Endothelial cell of umbilical vein (primary cell): ENCODE data around the gene NCOA6. TPM values are rescaled to one million over a fixed set of nuclear protein-coding genes. Genes with fewer than 3 reads are reported as not detected.
A peak's percentile ranks its signal among the peaks of the same experiment; 100 is the strongest.

ENCODE experiments used
- BruUV-seq: library from RNA; stranded (reverse); fragments of 400-500 nt; replicated peaks from 2 replicates; lab custom pipeline; 2021; lab: Mats Ljungman, UMichigan
- CTCF ChIA-PET: fragments of 300-600, 350-600 bp; sonication (Branson Sonifier 250); formaldehyde crosslinking; loops from one replicate; lab custom pipeline; 2021; ENCODE audit warnings: antibody characterized with exemption, inconsistent platforms; lab: Charles Lee
- POLR2A ChIA-PET: fragments of 300-600, 350-600 bp; sonication (Branson Sonifier 250); formaldehyde crosslinking; loops from one replicate; lab custom pipeline; 2021; ENCODE audit warnings: antibody characterized with exemption, inconsistent platforms; lab: Charles Lee
- DNase-seq: peaks from one replicate; pipeline ENCODE4 v3.0.0-alpha.2; 2011; ENCODE audit warnings: low read depth, low spot score
- FAIRE-seq: peaks from 2 replicates; lab custom pipeline; 2011; peaks lifted over from hg19 to GRCh38; lab: Jason Lieb, UNC
- H2AFZ ChIP-seq: 2 replicates; pipeline ENCODE4 v1.6.0; 2012; ENCODE audit warnings: low read depth, low read length, control low read depth, inconsistent platforms
- H3K27ac ChIP-seq: 2 replicates; pipeline ENCODE4 v1.5.1; 2011; ENCODE audit warnings: low read depth, mild to moderate bottlenecking, control low read depth, low read length, moderate library complexity; ENCODE audit not compliant: insufficient read depth
- H3K27me3 ChIP-seq, 2 experiments: 2 replicates each; pipeline versions ENCODE4 v1.6.0 to v1.6.1; 2011; ENCODE audit warnings: low read length in 2 of 2, mixed read lengths in 1 of 2; ENCODE audit not compliant: control insufficient read depth in 2 of 2, insufficient read depth in 2 of 2
- H3K36me3 ChIP-seq, 2 experiments: 2 replicates in 1 of 2; 3 replicates in 1 of 2; pipeline ENCODE4 v1.5.1; 2011; ENCODE audit warnings: low read length in 2 of 2, mild to moderate bottlenecking in 1 of 2, moderate library complexity in 1 of 2; ENCODE audit not compliant: control insufficient read depth in 2 of 2, insufficient read depth in 2 of 2; ENCODE audit errors: extremely low read depth in 1 of 2
- H3K4me1 ChIP-seq: 3 replicates; pipeline ENCODE4 v1.5.1; 2011; ENCODE audit warnings: mild to moderate bottlenecking, low read length; ENCODE audit not compliant: control insufficient read depth, insufficient read depth; ENCODE audit errors: extremely low read depth
- H3K4me2 ChIP-seq: 2 replicates; pipeline ENCODE4 v1.6.1; 2011; ENCODE audit warnings: low read length, control low read depth, mixed read lengths; ENCODE audit not compliant: insufficient read depth
- H3K4me3 ChIP-seq, 3 experiments: fragments of 200-600 bp in 1 of 3; sonication (generic), shearing (Covaris generic) in 1 of 3; replicated peaks in 1 of 3; 2 replicates each; pipeline ENCODE4 v1.5.1; 2011 to 2016; ENCODE audit warnings: control low read depth in 3 of 3, low read length in 3 of 3, mild to moderate bottlenecking in 2 of 3, inconsistent platforms in 1 of 3, low read depth in 1 of 3, moderate library complexity in 1 of 3; ENCODE audit not compliant: insufficient read depth in 1 of 3
- H3K79me2 ChIP-seq: 2 replicates; pipeline ENCODE4 v1.6.0; 2012; ENCODE audit warnings: low read length, inconsistent platforms; ENCODE audit not compliant: control insufficient read depth, insufficient read depth
- H3K9ac ChIP-seq: replicated peaks from 2 replicates; pipeline ENCODE3; 2011; ENCODE audit warnings: low read length, control low read depth; ENCODE audit not compliant: insufficient read depth; ENCODE audit errors: extremely low read depth
- H3K9me1 ChIP-seq: replicated peaks from 3 replicates; pipeline ENCODE4 v1.6.0; 2011; ENCODE audit warnings: mild to moderate bottlenecking, low read length; ENCODE audit not compliant: control insufficient read depth, insufficient read depth; ENCODE audit errors: extremely low read depth
- H3K9me3 ChIP-seq: replicated peaks from 2 replicates; pipeline ENCODE4 v1.5.1; 2012; ENCODE audit warnings: low read length, inconsistent platforms; ENCODE audit not compliant: control insufficient read depth, insufficient read depth
- H4K20me1 ChIP-seq: replicated peaks from 2 replicates; pipeline ENCODE3; 2011; ENCODE audit warnings: mild to moderate bottlenecking, low read length; ENCODE audit not compliant: control insufficient read depth, insufficient read depth; ENCODE audit errors: extremely low read depth
- EZH2 ChIP-seq: IDR thresholded peaks from 2 replicates; pipeline ENCODE4 v1.6.1; 2012; ENCODE audit warnings: borderline replicate concordance, low read depth, mild to moderate bottlenecking, moderate library complexity, low read length, inconsistent platforms; ENCODE audit not compliant: severe bottlenecking
- GATA2 ChIP-seq: IDR thresholded peaks from 2 replicates; pipeline ENCODE4 v1.7.0; 2011; ENCODE audit warnings: low read depth, mild to moderate bottlenecking, moderate library complexity, mixed read lengths, low read length; ENCODE audit not compliant: insufficient read length, insufficient read depth
- JUN ChIP-seq: IDR thresholded peaks from 2 replicates; pipeline ENCODE4 v1.6.1; 2011; ENCODE audit warnings: borderline replicate concordance, low read depth; ENCODE audit not compliant: insufficient read length, insufficient read depth
- MYC ChIP-seq: IDR thresholded peaks from one replicate; pipeline ENCODE4 v1.6.1; 2011; ENCODE audit warnings: mild to moderate bottlenecking, low read depth, low read length
- POLR2A ChIP-seq: IDR thresholded peaks from 2 replicates; pipeline ENCODE4 v1.6.1; 2012; ENCODE audit warnings: low read depth, mild to moderate bottlenecking, control low read depth, low read length
- POLR2AphosphoS5 ChIP-seq: IDR thresholded peaks from 2 replicates; pipeline ENCODE4 v1.6.1; 2012; ENCODE audit warnings: low read depth, mild to moderate bottlenecking, control low read depth, low read length, moderate library complexity; ENCODE audit not compliant: insufficient read depth
- dilution Hi-C: fragments of 300-500 bp; cut with MboI; formaldehyde crosslinking; loops from one replicate; pipeline ENCODE4 v1.15.0; 2019; ENCODE audit warnings: low sequenced_read_pairs; ENCODE audit not compliant: extremely low pct_ligation_motif_present
- intact Hi-C: fragments of 100-400 bp; cut with micrococcal nuclease; formaldehyde crosslinking; loops from one replicate; pipeline ENCODE4 v1.10.0; 2022
- polyA plus RNA-seq, 4 experiments: library from polyadenylated mRNA; depleted of rRNA in 3 of 4; stranded (reverse) in 3 of 4; unstranded in 1 of 4; fragments of >200 nt; gene quantifications; 2 replicates each; pipeline versions ENCODE4 v1.2.1 to v1.2.3, GENCODE V29; 2011 to 2012; ENCODE audit warnings: missing spikeins in 1 of 4
- total RNA-seq: library from RNA; stranded (reverse); gene quantifications from 2 replicates; pipeline ENCODE4 v1.2.3, GENCODE V29; 2021
- TF ChIP-seq, protein P1 (sequence below), 2 donors: IDR thresholded peaks; 1 replicate in 1 of 2; 2 replicates in 1 of 2; pipeline ENCODE4 v1.5.1; 2011; ENCODE audit warnings: low read length in 2 of 2, mild to moderate bottlenecking in 2 of 2, moderate library complexity in 2 of 2, control low read depth in 1 of 2, inconsistent platforms in 1 of 2, low read depth in 1 of 2; ENCODE audit not compliant: insufficient read depth in 1 of 2; ENCODE audit errors: extremely low read depth in 1 of 2
- TF ChIP-seq, protein P2 (sequence below): IDR thresholded peaks from 2 replicates; pipeline ENCODE4 v1.6.1; 2011; ENCODE audit not compliant: insufficient read depth, insufficient read length

The NCOA6 gene
- total and polyA plus RNA-seq, 2 donors (not counting 3 experiments of a cell fraction or from before 2014, with no cell fraction given) = 16.9 to 26.7 TPM

DNA sequence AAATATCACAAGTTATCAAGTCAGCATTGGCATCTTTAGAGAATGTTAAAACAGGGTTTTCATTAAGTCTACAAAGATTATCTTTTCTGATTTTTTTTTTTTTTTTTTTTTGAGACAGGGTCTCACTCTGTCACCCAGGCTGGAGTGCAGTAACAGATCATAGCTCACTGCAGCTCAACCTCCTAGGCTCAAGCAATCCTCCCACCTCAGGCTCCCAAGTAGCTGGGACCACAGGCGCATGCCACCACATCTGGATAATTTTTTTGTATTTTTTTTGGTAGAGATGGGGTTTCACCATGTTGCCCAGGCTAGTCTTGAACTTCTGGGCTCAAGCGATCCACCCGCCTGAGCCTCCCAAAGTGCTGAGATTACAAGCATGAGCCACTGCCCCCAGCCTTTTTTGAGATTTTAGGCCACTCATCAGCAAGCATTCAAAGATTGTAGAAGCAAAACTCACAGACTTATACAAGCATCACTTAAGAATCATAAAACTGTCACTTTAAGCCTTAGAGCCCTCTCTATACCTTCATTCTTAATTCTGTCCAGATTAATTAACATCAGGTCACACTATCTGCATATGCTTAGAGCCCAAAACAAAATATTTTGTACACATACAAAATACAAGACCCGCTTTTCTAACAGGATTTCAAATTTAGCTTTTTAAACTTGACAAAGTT lies 32.6 kb downstream of the NCOA6 start:
- no peak for DNase-seq
- intact Hi-C loops (no loop called here), dilution Hi-C loops (no loop called here)
- H3K36me3 ChIP-seq = peaks cover 0 to 3% of the 10 kb centered on the region in 2 experiments
- BruUV-seq = no TSS peak
- peaks cover 3% of the 10 kb centered on the region for H4K20me1 ChIP-seq
- TF ChIP-seq EZH2 = no peak
- no peak for TF ChIP-seq POLR2A
- no peak overlapping the region for H3K9ac ChIP-seq
- H3K4me3 ChIP-seq = no peak overlapping the region
- no peak for FAIRE-seq
- no peaks in the 10 kb centered on the region for H3K9me1 ChIP-seq
- no peaks in the 10 kb centered on the region for H3K27me3 ChIP-seq
- H3K4me2 ChIP-seq = no peak overlapping the region
- no peaks in the 10 kb centered on the region for H3K4me1 ChIP-seq
- H2AFZ ChIP-seq = no peak overlapping the region
- H3K27ac ChIP-seq = no peak overlapping the region
- H3K79me2 ChIP-seq = peaks cover 38% of the 10 kb centered on the region
- ChIA-PET CTCF (interaction anchor here (0.7 to 1.4 kb wide), 2 partner anchors 23 to 480 kb away, joined by 3 to 4 read pairs; no protein-coding TSS in a partner anchor), POLR2A (no interaction called here)
- H3K9me3 ChIP-seq = no peaks in the 10 kb centered on the region

DNA sequence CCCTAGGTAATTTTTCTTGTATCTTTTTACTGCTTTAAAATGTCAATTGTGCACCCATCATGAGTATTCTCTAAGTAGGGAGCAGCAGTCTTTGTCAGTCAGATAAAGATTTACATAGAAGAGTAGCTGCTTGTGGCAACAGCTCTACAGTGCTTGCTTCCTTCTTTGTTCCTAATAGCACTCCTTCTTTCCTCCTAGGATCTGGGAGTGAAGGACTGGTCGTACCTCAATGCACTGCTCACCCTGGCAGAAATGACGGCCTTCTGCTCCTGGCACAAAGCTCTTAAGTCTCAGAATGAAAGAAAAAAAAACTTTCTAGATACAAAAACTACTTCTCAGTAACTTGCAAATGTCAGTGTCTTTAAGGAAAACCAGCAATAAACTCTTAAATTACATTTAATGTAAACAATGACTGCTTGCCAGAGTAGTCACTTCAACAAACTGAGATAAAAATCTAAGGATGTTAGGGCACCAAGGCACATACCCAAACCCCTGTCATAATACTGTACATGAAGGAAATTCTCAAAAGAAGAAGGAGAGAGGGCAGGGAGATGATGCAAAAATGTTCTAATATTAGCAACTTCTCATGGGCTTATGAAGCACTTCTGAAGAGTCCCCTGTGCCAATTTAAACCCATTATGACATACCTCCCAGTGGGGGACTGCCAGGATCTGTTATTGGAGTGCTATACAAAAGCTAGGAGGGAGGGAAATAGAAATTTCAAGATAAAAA lies 34.0 kb downstream of the NCOA6 start:
- no peak for TF ChIP-seq POLR2A
- TF ChIP-seq, protein P1, sequence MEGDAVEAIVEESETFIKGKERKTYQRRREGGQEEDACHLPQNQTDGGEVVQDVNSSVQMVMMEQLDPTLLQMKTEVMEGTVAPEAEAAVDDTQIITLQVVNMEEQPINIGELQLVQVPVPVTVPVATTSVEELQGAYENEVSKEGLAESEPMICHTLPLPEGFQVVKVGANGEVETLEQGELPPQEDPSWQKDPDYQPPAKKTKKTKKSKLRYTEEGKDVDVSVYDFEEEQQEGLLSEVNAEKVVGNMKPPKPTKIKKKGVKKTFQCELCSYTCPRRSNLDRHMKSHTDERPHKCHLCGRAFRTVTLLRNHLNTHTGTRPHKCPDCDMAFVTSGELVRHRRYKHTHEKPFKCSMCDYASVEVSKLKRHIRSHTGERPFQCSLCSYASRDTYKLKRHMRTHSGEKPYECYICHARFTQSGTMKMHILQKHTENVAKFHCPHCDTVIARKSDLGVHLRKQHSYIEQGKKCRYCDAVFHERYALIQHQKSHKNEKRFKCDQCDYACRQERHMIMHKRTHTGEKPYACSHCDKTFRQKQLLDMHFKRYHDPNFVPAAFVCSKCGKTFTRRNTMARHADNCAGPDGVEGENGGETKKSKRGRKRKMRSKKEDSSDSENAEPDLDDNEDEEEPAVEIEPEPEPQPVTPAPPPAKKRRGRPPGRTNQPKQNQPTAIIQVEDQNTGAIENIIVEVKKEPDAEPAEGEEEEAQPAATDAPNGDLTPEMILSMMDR (IDR thresholded peaks at IDR 0.05; ENCODE audit: extremely low read depth in 1 of 2, insufficient read depth in 1 of 2, low read depth in 1 of 2, low read length in 2 of 2) = no peak
- no peak for TF ChIP-seq POLR2AphosphoS5
- no peak for TF ChIP-seq JUN
- TF ChIP-seq MYC = no peak
- TF ChIP-seq, protein P2, sequence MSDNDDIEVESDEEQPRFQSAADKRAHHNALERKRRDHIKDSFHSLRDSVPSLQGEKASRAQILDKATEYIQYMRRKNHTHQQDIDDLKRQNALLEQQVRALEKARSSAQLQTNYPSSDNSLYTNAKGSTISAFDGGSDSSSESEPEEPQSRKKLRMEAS = no peak
- TF ChIP-seq GATA2 = no peak
- DNase-seq (peak; percentile 9), FAIRE-seq (no peak)
- no peaks in the 10 kb centered on the region for H3K9me1 ChIP-seq
- ChIA-PET POLR2A (no interaction called here), CTCF (no interaction called here)
- BruUV-seq = TSS peak; percentile 10
- no peaks in the 10 kb centered on the region for H3K27me3 ChIP-seq
- no peaks in the 10 kb centered on the region for H3K4me1 ChIP-seq
- peaks cover 3% of the 10 kb centered on the region for H4K20me1 ChIP-seq
- H3K27ac ChIP-seq = no peak overlapping the region
- intact Hi-C loops (no loop called here), dilution Hi-C loops (no loop called here)
- no peak overlapping the region for H3K4me2 ChIP-seq
- no peak overlapping the region for H2AFZ ChIP-seq
- no peaks in the 10 kb centered on the region for H3K9me3 ChIP-seq
- H3K4me3 ChIP-seq = no peak overlapping the region
- no peak overlapping the region for H3K9ac ChIP-seq
- peaks cover 30% of the 10 kb centered on the region for H3K79me2 ChIP-seq
- H3K36me3 ChIP-seq = peaks cover 0 to 3% of the 10 kb centered on the region in 2 experiments
